ENCODE data around the gene GGTLC1.
"Not testable (repeated sequence)": the region's sequence is repeated elsewhere in the genome, so short reads cannot be mapped to it uniquely, and the experiment has no call there.

DNA sequence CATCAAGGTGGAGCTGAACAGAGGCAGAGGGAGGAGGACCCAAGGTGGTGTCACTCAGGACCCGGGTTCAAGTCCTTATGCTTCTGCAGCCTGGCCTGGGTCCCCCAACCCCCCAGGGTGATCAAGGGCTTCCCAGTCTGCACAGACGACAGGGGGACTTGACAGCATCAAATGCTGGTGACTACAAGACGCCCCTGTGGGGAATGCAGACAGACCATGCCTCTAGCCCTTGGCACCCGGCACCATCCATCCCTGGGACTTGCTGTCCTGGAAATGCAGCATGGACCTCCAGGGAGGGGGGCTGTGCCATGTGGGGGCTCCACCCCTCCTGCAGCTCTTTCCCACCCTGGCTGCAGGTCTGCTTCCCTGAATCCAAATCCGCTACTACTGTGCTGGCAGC is 7.1 kb downstream of the GGTLC1 start:
- not testable (repeated sequence) for TF ChIP-seq POLR2A (IDR thresholded peaks at IDR 0.05)
- TF ChIP-seq, protein P1, sequence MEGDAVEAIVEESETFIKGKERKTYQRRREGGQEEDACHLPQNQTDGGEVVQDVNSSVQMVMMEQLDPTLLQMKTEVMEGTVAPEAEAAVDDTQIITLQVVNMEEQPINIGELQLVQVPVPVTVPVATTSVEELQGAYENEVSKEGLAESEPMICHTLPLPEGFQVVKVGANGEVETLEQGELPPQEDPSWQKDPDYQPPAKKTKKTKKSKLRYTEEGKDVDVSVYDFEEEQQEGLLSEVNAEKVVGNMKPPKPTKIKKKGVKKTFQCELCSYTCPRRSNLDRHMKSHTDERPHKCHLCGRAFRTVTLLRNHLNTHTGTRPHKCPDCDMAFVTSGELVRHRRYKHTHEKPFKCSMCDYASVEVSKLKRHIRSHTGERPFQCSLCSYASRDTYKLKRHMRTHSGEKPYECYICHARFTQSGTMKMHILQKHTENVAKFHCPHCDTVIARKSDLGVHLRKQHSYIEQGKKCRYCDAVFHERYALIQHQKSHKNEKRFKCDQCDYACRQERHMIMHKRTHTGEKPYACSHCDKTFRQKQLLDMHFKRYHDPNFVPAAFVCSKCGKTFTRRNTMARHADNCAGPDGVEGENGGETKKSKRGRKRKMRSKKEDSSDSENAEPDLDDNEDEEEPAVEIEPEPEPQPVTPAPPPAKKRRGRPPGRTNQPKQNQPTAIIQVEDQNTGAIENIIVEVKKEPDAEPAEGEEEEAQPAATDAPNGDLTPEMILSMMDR (IDR thresholded peaks at IDR 0.05), result not testable (repeated sequence)

Measured in thyroid gland (tissue), 4 donors.